Right cardiac atrium (tissue), 5 donors: Measurements from ENCODE around the gene COL19A1. TPM values are rescaled to one million over a fixed set of nuclear protein-coding genes. Genes with fewer than 3 reads are reported as not detected.
"Not testable (repeated sequence)": the region's sequence is repeated elsewhere in the genome, so short reads cannot be mapped to it uniquely, and the experiment has no call there.

Source experiments
- ATAC-seq, 2 donors: fragments of 200-7000 bp; cut with Tn5 transposase; one replicate each; pipeline versions ENCODE4 v1.8.0 to v1.9.1; 2020; ENCODE audit warnings: moderate library complexity in 2 of 2, mild to moderate bottlenecking in 1 of 2
- DNase-seq, 3 donors: peaks; one replicate each; pipeline ENCODE4 v3.0.0-alpha.2; 2020
- H3K27ac ChIP-seq: one replicate; pipeline ENCODE4 v1.5.1; 2013; ENCODE audit warnings: mild to moderate bottlenecking, low read length, control low read depth, moderate library complexity
- H3K27me3 ChIP-seq: one replicate; pipeline ENCODE4 v1.6.1; 2013; ENCODE audit not compliant: control insufficient read depth, insufficient read depth
- H3K4me1 ChIP-seq: one replicate; pipeline ENCODE4 v1.6.1; 2013; ENCODE audit warnings: low read length; ENCODE audit not compliant: control insufficient read depth, insufficient read depth
- H3K4me3 ChIP-seq: one replicate; pipeline ENCODE4 v1.5.1; 2013; ENCODE audit warnings: low read length, control low read depth
- H3K9me3 ChIP-seq: one replicate; pipeline ENCODE4 v1.6.1; 2013; ENCODE audit warnings: low read length; ENCODE audit not compliant: control insufficient read depth
- WGBS: extraction: QIAGEN DNeasy Blood & Tissue Kit; methylation state at CpG from one replicate; pipeline ENCODE4 v1.1.7; 2013; 5-methylcytosine and 5-hydroxymethylcytosine counted together
- intact Hi-C, 4 donors: fragments of 100-400 bp; cut with DNase I; formaldehyde crosslinking; loops; one replicate each; pipeline versions ENCODE4 v1.11.0 to v1.14.0; 2022 to 2023
- polyA plus RNA-seq: library from polyadenylated mRNA; stranded (reverse); fragments of 200-250 nt; gene quantifications from one replicate; pipeline ENCODE4 v1.2.3, GENCODE V29; 2013
- total RNA-seq, 4 donors: library from RNA; stranded (reverse); fragmentation: NEBNext Ultra II Directional; extraction: Animal tissue kit (Norgen Biotek cat#: 25700); gene quantifications; one replicate each; pipeline ENCODE4 v1.2.1, GENCODE V29; 2021
- donor health status: healthy with polysubstance abuse.
- donor health status: DM: no; HTN: yes; CAD: no.
- donor health status: DM: no; HTN: no; CAD: no.
- donor health status: DM: no; HTN: yes; CAD: no; lungs with severe emphysema.
- donor health status: DM: yes; HTN: yes; CAD: no.

Gene COL19A1
- total and polyA plus RNA-seq, 5 donors, result 1.0 to 6.0 (median 3.6) TPM

GRCh38 chr6:69907981-69908498, 41.7 kb downstream of the COL19A1 start:
- DNase-seq (no peak), ATAC-seq (no peak)
- no peaks in the 10 kb centered on the region for H3K9me3 ChIP-seq
- no peak overlapping the region for H3K27ac ChIP-seq
- intact Hi-C loops, result no loop called here
- no peaks in the 10 kb centered on the region for H3K4me1 ChIP-seq
- WGBS, result 47% methylated on average over 1 of the region's 1 CpG
- H3K27me3 ChIP-seq, result no peaks in the 10 kb centered on the region
- no peak overlapping the region for H3K4me3 ChIP-seq

- no peak for ATAC-seq
- intact Hi-C loops, result no loop called here
- Histone ChIP-seq H3K4me1 (no peaks in the 10 kb centered on the region), H3K4me3 (no peak overlapping the region), H3K9me3 (no peaks in the 10 kb centered on the region), H3K27me3 (no peaks in the 10 kb centered on the region), H3K27ac (no peak overlapping the region)
- DNase-seq, result no peak
Measured at GRCh38 chr6:69913361-69913760, 47.0 kb downstream of the COL19A1 start.

- no peaks in the 10 kb centered on the region for H3K4me1 ChIP-seq
- H3K27ac ChIP-seq, result no peak overlapping the region
- no peaks in the 10 kb centered on the region for H3K27me3 ChIP-seq
- no peaks in the 10 kb centered on the region for H3K9me3 ChIP-seq
- no peak for ATAC-seq
- intact Hi-C loops, result no loop called here
- no peak overlapping the region for H3K4me3 ChIP-seq
- WGBS, result 43% methylated on average over 2 of the region's 2 CpGs
- no peak for DNase-seq
Measured at GRCh38 chr6:69914015-69914485, 47.7 kb downstream of the COL19A1 start.

- H3K27ac ChIP-seq, result no peak overlapping the region
- WGBS, result 33% methylated on average over 2 of the region's 2 CpGs
- no peak for DNase-seq
Measured at GRCh38 chr6:69915346-69915745, 49.0 kb downstream of the COL19A1 start.

GRCh38 chr6:69917834-69918233, 51.5 kb downstream of the COL19A1 start:
- intact Hi-C loops, result no loop called here
- no peak for ATAC-seq
- Histone ChIP-seq H3K4me1 (no peaks in the 10 kb centered on the region), H3K9me3 (no peaks in the 10 kb centered on the region), H3K27ac (no peak overlapping the region), H3K27me3 (no peaks in the 10 kb centered on the region), H3K4me3 (no peak overlapping the region)
- 80% methylated on average over 1 of the region's 1 CpG for WGBS
- DNase-seq, result no peak

More at GRCh38 chr6:69915346-69915745, 49.0 kb downstream of the COL19A1 start:
- ATAC-seq, result no peak
- intact Hi-C loops, result no loop called here
- Histone ChIP-seq H3K9me3 (no peaks in the 10 kb centered on the region), H3K4me3 (no peak overlapping the region), H3K27me3 (no peaks in the 10 kb centered on the region), H3K4me1 (no peaks in the 10 kb centered on the region)

GRCh38 chr6:69918813-69919475, 52.6 kb downstream of the COL19A1 start:
- Histone ChIP-seq H3K27ac (no peak overlapping the region), H3K9me3 (no peaks in the 10 kb centered on the region), H3K4me3 (no peak overlapping the region), H3K4me1 (no peaks in the 10 kb centered on the region), H3K27me3 (no peaks in the 10 kb centered on the region)
- DNase-seq, result no peak
- intact Hi-C loops, result no loop called here
- no peak for ATAC-seq
- WGBS, result 67% methylated on average over 5 of the region's 5 CpGs

GRCh38 chr6:69921066-69921465, 54.7 kb downstream of the COL19A1 start:
- 93% methylated on average over 2 of the region's 2 CpGs for WGBS

GRCh38 chr6:69921611-69922010, 55.3 kb downstream of the COL19A1 start:
- DNase-seq, H3K4me3 ChIP-seq, H3K27me3 ChIP-seq, H3K4me1 ChIP-seq, H3K27ac ChIP-seq, ATAC-seq, H3K9me3 ChIP-seq, intact Hi-C loops: not testable (repeated sequence)
- WGBS, result 98% methylated on average over 22 of the region's 22 CpGs

More at GRCh38 chr6:69921066-69921465, 54.7 kb downstream of the COL19A1 start:
- ATAC-seq, H3K4me1 ChIP-seq, intact Hi-C loops, H3K27me3 ChIP-seq, H3K9me3 ChIP-seq, H3K27ac ChIP-seq, DNase-seq, H3K4me3 ChIP-seq: not testable (repeated sequence)

GRCh38 chr6:69926745-69927144, 60.4 kb downstream of the COL19A1 start:
- DNase-seq, result no peak
- intact Hi-C loops, result no loop called here
- Histone ChIP-seq H3K27ac (no peak overlapping the region), H3K9me3 (no peaks in the 10 kb centered on the region), H3K4me1 (no peaks in the 10 kb centered on the region), H3K4me3 (no peak overlapping the region), H3K27me3 (no peaks in the 10 kb centered on the region)
- 65% methylated on average over 1 of the region's 1 CpG for WGBS
- ATAC-seq, result no peak

- no peak for DNase-seq
- WGBS, result 7% methylated on average over 1 of the region's 1 CpG
- no peak overlapping the region for H3K27ac ChIP-seq
- no peak overlapping the region for H3K4me3 ChIP-seq
- H3K4me1 ChIP-seq, result peaks cover 2% of the 10 kb centered on the region
- intact Hi-C loops, result no loop called here
- H3K9me3 ChIP-seq, result no peaks in the 10 kb centered on the region
- H3K27me3 ChIP-seq, result no peaks in the 10 kb centered on the region
- peak; percentile 43 to 81 for ATAC-seq
Measured at GRCh38 chr6:69933239-69933638, 66.9 kb downstream of the COL19A1 start.

GRCh38 chr6:69935079-69935478, 68.7 kb downstream of the COL19A1 start:
- ATAC-seq (no peak), DNase-seq (no peak)
- Histone ChIP-seq H3K27me3 (no peaks in the 10 kb centered on the region), H3K4me1 (peaks cover 2% of the 10 kb centered on the region), H3K4me3 (no peak overlapping the region), H3K9me3 (no peaks in the 10 kb centered on the region), H3K27ac (no peak overlapping the region)
- intact Hi-C loops, result no loop called here
- WGBS, result 76% methylated on average over 1 of the region's 1 CpG
